WTC11 (cell line): ENCODE data around the gene DENND4B. TPM values are rescaled to one million over a fixed set of nuclear protein-coding genes. Genes with fewer than 3 reads are reported as not detected.

Experiments used
- ATAC-seq: fragments of 200-7000 bp; cut with Tn5 transposase; 2 replicates; pipeline ENCODE4 v1.10.0; 2021; ENCODE audit warnings: mild to moderate bottlenecking, moderate library complexity
- CTCF ChIA-PET: fragments of 300-600 bp; sonication (Branson Sonifier 250); formaldehyde crosslinking; loops from one replicate; lab custom pipeline; 2021; ENCODE audit warnings: antibody characterized with exemption; lab: Charles Lee
- POLR2A ChIA-PET: fragments of 350-600 bp; sonication (Branson Sonifier 250); formaldehyde crosslinking; loops from one replicate; lab custom pipeline; 2021; ENCODE audit warnings: antibody characterized with exemption; lab: Charles Lee
- DNase-seq: peaks from one replicate; pipeline ENCODE4 v3.0.0; 2021; ENCODE audit warnings: low spot score
- H3K27ac Mint-ChIP-seq: 2 replicates; pipeline ENCODE4 v1.8.0; 2021; ENCODE audit warnings: mixed read lengths
- H3K27me3 Mint-ChIP-seq: 2 replicates; pipeline ENCODE4 v1.8.0; 2021; ENCODE audit warnings: low read depth, mild to moderate bottlenecking, moderate library complexity, mixed read lengths
- H3K36me3 Mint-ChIP-seq: 2 replicates; pipeline ENCODE4 v1.8.0; 2021; ENCODE audit warnings: mixed read lengths
- H3K4me1 Mint-ChIP-seq: 2 replicates; pipeline ENCODE4 v1.8.0; 2022; ENCODE audit warnings: mixed read lengths
- H3K4me3 Mint-ChIP-seq: 2 replicates; pipeline ENCODE4 v1.8.0; 2021; ENCODE audit warnings: mild to moderate bottlenecking, moderate library complexity, mixed read lengths
- H3K9me3 Mint-ChIP-seq: 2 replicates; pipeline ENCODE4 v1.8.0; 2021; ENCODE audit warnings: mixed read lengths
- ATF6 ChIP-seq: sonication (generic); formaldehyde crosslinking; IDR thresholded peaks from 2 replicates; pipeline ENCODE4 v1.8.1; 2023; ENCODE audit warnings: mild to moderate bottlenecking, missing genetic modification reagents
- CBFB ChIP-seq: sonication (generic); formaldehyde crosslinking; IDR thresholded peaks from 2 replicates; pipeline ENCODE4 v1.8.1; 2022; ENCODE audit warnings: mild to moderate bottlenecking, low read depth, missing genetic modification reagents
- CREB1 ChIP-seq: sonication (generic); formaldehyde crosslinking; IDR thresholded peaks from 2 replicates; pipeline ENCODE4 v1.8.0; 2023; ENCODE audit warnings: mild to moderate bottlenecking, missing genetic modification reagents
- ELF4 ChIP-seq: sonication (generic); formaldehyde crosslinking; IDR thresholded peaks from 2 replicates; pipeline ENCODE4 v1.8.1; 2022; ENCODE audit warnings: low read depth, mild to moderate bottlenecking, moderate library complexity, missing genetic modification reagents
- FOXJ3 ChIP-seq: sonication (generic); formaldehyde crosslinking; IDR thresholded peaks from 2 replicates; pipeline ENCODE4 v1.9.0; 2021; ENCODE audit warnings: missing genetic modification reagents, mild to moderate bottlenecking, borderline replicate concordance
- HMGA2 ChIP-seq: fragments of 250-450 bp; sonication (Bioruptor Pico); IDR thresholded peaks from 2 replicates; pipeline ENCODE4 v1.4.0; 2021; ENCODE audit warnings: mild to moderate bottlenecking, moderate library complexity
- HMGXB4 ChIP-seq: sonication (generic); formaldehyde crosslinking; IDR thresholded peaks from 2 replicates; pipeline ENCODE4 v1.8.1; 2023; ENCODE audit warnings: mild to moderate bottlenecking, moderate library complexity, missing genetic modification reagents
- JUN ChIP-seq: sonication (generic); formaldehyde crosslinking; IDR thresholded peaks from 2 replicates; pipeline ENCODE4 v1.8.0; 2023; ENCODE audit warnings: mild to moderate bottlenecking, missing genetic modification reagents
- MYBL2 ChIP-seq: sonication (generic); formaldehyde crosslinking; IDR thresholded peaks from 2 replicates; pipeline ENCODE4 v1.8.1; 2023; ENCODE audit warnings: mild to moderate bottlenecking, moderate library complexity, missing genetic modification reagents
- NFE2L1 ChIP-seq: sonication (generic); formaldehyde crosslinking; IDR thresholded peaks from 2 replicates; pipeline ENCODE4 v1.8.1; 2023; ENCODE audit warnings: missing genetic modification reagents
- PRDM15 ChIP-seq: sonication (generic); formaldehyde crosslinking; IDR thresholded peaks from 2 replicates; pipeline ENCODE4 v1.8.0; 2022; ENCODE audit warnings: missing genetic modification reagents
- ZBTB43 ChIP-seq: sonication (generic); formaldehyde crosslinking; IDR thresholded peaks from 2 replicates; pipeline ENCODE4 v1.8.1; 2023; ENCODE audit warnings: mild to moderate bottlenecking, missing genetic modification reagents
- ZMAT4 ChIP-seq: fragments of 250-450 bp; sonication (Bioruptor Pico); IDR thresholded peaks from 2 replicates; pipeline ENCODE4 v1.9.0; 2021; ENCODE audit warnings: mild to moderate bottlenecking
- ZNF219 ChIP-seq: sonication (generic); formaldehyde crosslinking; IDR thresholded peaks from 2 replicates; pipeline ENCODE4 v1.8.0; 2023; ENCODE audit warnings: missing genetic modification reagents, mild to moderate bottlenecking, borderline replicate concordance
- total RNA-seq: library from RNA; stranded (reverse); gene quantifications from 3 replicates; pipeline ENCODE4 v1.2.3, GENCODE V29; 2021
- TF ChIP-seq, protein P1 (sequence below): sonication (generic); formaldehyde crosslinking; IDR thresholded peaks from 2 replicates; pipeline ENCODE4 v1.8.1; 2022; ENCODE audit warnings: low read depth, missing genetic modification reagents, borderline replicate concordance
- TF ChIP-seq, protein P2 (sequence below): fragments of 250-450 bp; sonication (Bioruptor Pico); IDR thresholded peaks from 2 replicates; pipeline ENCODE4 v1.8.0; 2021; ENCODE audit warnings: mild to moderate bottlenecking

Gene DENND4B
- total RNA-seq, 1 experiment from 2014 or later = 93.1 TPM

DNA sequence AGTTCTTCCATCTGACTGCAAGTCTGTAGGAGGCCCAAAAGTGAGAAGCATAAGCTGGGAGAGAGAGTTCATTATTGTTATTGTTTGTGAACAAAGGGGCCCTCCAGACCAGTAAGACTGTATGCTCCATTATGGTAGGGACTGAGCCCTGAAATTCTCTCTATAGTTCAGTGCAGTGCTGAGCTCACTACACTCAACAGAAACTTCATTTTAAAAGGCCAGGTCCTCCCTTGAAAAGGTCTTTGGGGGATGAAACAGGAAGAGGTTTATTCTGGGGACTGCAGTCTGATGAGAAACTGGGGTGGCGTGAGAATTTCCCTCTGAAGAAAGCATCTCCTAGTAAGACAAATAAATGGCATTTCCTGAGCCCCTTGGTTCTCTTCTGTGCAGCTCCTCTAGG lies 18.3 kb downstream of the DENND4B start:
- Mint-ChIP-seq H3K36me3 (peaks cover 9% of the 10 kb centered on the region), H3K9me3 (no peaks in the 10 kb centered on the region), H3K27ac (peak overlapping the region; percentile 46), H3K4me3 (no peak overlapping the region), H3K27me3 (no peaks in the 10 kb centered on the region), H3K4me1 (peaks cover 3% of the 10 kb centered on the region)
- TF ChIP-seq FOXJ3 (CRISPR knock-in tag) (no peak), MYBL2 (CRISPR knock-in tag) (no peak), HMGXB4 (CRISPR knock-in tag) (no peak), JUN (CRISPR knock-in tag) (no peak), HMGA2 (CRISPR knock-in tag) (no peak), CBFB (CRISPR knock-in tag) (no peak), ZNF219 (CRISPR knock-in tag) (no peak), CREB1 (CRISPR knock-in tag) (no peak), PRDM15 (CRISPR knock-in tag) (no peak), ELF4 (no peak), ZBTB43 (CRISPR knock-in tag) (no peak), ATF6 (CRISPR knock-in tag) (no peak), NFE2L1 (no peak), ZMAT4 (CRISPR knock-in tag) (no peak)
- TF ChIP-seq, protein P1, sequence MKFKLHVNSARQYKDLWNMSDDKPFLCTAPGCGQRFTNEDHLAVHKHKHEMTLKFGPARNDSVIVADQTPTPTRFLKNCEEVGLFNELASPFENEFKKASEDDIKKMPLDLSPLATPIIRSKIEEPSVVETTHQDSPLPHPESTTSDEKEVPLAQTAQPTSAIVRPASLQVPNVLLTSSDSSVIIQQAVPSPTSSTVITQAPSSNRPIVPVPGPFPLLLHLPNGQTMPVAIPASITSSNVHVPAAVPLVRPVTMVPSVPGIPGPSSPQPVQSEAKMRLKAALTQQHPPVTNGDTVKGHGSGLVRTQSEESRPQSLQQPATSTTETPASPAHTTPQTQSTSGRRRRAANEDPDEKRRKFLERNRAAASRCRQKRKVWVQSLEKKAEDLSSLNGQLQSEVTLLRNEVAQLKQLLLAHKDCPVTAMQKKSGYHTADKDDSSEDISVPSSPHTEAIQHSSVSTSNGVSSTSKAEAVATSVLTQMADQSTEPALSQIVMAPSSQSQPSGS (CRISPR knock-in tag) = no peak
- TF ChIP-seq, protein P2, sequence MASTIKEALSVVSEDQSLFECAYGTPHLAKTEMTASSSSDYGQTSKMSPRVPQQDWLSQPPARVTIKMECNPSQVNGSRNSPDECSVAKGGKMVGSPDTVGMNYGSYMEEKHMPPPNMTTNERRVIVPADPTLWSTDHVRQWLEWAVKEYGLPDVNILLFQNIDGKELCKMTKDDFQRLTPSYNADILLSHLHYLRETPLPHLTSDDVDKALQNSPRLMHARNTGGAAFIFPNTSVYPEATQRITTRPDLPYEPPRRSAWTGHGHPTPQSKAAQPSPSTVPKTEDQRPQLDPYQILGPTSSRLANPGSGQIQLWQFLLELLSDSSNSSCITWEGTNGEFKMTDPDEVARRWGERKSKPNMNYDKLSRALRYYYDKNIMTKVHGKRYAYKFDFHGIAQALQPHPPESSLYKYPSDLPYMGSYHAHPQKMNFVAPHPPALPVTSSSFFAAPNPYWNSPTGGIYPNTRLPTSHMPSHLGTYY (CRISPR knock-in tag) = no peak
- CTCF ChIA-PET = interaction anchor here (1.6 kb wide), 1 partner anchor 107 kb away, joined by 3 read pairs; no protein-coding TSS in a partner anchor
- ATAC-seq (no peak), DNase-seq (no peak)
- POLR2A ChIA-PET = interaction anchor here (1.2 kb wide), 1 partner anchor 18 kb away, joined by 4 read pairs; no protein-coding TSS in a partner anchor
